NCI-H1105 treated with DMSO at 0.1 percent for 48 hours (cell line): Measurements from ENCODE around the gene MISP3.
"Not testable (repeated sequence)": the region's sequence is repeated elsewhere in the genome, so short reads cannot be mapped to it uniquely, and the experiment has no call there.

Experiments used
- DNase-seq: peaks from one replicate; lab custom pipeline; 2025; lab: John Stamatoyannopoulos, UW

The MISP3 gene

DNA sequence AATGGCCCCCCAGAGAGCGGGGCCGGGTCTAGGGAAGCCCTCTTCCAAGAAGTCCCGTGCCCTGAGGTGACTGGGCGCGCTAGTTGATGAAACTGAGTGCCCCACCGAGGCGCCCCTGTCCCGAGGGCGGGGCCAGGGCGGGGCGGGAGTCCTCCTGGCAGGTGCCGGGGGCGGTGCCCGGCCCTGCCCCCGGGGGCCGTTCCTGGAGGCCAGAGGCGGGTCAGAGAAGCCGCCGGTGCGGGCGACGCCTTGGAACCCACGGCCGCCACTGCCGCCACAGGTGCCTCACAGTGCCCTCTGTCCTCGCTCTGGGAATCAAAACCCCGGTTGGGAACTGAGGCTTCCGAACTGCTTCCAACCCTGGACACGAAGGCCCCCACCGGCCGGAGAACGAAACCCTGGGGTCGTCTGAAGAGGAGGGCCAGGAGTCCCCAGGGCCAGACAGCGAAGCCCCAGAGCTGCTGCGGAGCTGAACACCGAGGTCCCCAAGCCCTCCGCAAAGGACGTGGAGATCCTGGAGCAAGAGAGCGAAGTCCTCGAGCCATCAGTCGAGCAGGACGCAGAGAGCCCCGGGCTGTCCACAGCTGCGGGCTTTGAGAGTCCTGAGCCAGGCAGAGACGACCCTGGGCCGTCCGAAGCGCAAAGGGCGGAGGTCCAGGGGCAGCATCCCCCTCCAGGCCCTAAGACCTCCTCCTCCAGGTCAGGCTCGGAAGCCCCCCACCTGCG is at the start of gene MISP3:
Gene MISP3, plus strand, starts transcription at position 252 of the 726 bp plus-strand sequence. CDS start 524 bp downstream, outside the sequence.
- DNase-seq, result peak; percentile 62

- no peak for DNase-seq
Observed at GRCh38 chr19:14023404-14024235, 49.0 kb upstream of the MISP3 start.

- DNase-seq, result not testable (repeated sequence)
Observed at GRCh38 chr19:14026652-14027192, 45.9 kb upstream of the MISP3 start.

DNA sequence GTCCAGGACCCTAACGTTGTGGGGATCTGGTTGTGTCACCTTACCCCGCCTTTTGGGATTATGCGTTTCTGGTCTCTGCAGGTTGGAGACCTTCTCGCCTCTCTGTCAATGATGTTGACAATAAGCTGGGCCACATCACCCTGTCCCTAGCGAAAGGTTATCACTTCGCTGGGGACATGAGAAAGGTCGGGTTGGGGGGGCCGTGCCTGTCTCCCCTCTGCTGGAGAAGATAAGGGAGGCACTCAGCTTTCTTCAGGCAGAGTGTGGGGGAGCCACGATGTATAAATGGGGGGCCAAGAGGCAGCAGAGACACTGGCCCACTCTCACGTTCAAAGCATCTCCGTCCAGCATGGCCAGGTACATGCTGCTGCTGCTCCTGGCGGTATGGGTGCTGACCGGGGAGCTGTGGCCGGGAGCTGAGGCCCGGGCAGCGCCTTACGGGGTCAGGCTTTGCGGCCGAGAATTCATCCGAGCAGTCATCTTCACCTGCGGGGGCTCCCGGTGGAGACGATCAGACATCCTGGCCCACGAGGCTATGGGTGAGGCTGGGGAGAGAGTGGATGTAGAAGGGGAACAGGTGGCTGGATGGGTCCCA is 44.6 kb upstream of the MISP3 start, which contains the start of gene RLN3:
Gene RLN3, plus strand, starts transcription at position 293 of the 595 bp plus-strand sequence. Its CDS starts 57 bp downstream, at position 350.
- DNase-seq, result no peak

- DNase-seq, result no peak
Observed at GRCh38 chr19:14028901-14029300, 43.7 kb upstream of the MISP3 start.

GRCh38 chr19:14030997-14031718 is 41.4 kb upstream of the MISP3 start:
- DNase-seq, result no peak

DNA sequence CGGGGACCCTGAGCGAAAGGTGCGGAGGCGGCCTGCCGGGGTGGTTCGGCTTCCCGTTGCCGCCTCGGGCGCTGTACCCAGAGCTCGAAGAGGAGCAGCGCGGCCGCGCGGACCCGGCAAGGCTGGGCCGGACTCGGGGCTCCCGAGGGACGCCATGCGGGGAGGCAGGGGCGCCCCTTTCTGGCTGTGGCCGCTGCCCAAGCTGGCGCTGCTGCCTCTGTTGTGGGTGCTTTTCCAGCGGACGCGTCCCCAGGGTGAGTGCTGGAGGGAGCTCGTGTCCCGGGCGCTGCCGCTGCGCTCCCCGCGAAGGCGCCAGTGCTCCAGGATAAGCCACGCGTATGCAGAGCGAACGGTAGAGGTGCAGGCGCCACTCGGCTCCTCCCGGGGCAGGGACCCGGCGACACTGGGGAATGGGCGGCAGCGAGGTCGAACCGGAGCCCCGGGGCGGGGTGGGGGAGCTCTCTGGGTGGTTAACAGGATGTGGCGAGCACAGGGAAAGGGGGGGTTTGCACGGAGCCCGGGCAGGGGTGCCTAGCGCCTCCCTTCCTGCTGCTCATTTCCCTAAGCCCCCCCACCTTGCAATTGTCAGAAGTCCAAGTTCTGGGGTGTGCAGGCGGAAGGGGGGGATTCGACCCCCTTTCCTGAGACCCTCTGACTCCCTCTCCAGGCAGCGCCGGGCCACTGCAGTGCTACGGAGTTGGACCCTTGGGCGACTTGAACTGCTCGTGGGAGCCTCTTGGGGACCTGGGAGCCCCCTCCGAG is 40.7 kb upstream of the MISP3 start, which contains the start of gene IL27RA:
Gene IL27RA, plus strand, starts transcription at position 44 of the 762 bp plus-strand sequence. Its CDS starts 111 bp downstream, at position 155.
- DNase-seq, result peak; percentile 59

GRCh38 chr19:14033946-14034345 is 38.6 kb upstream of the MISP3 start:
- DNase-seq, result no peak

GRCh38 chr19:14035159-14035558 is 37.4 kb upstream of the MISP3 start:
- not testable (repeated sequence) for DNase-seq

DNA sequence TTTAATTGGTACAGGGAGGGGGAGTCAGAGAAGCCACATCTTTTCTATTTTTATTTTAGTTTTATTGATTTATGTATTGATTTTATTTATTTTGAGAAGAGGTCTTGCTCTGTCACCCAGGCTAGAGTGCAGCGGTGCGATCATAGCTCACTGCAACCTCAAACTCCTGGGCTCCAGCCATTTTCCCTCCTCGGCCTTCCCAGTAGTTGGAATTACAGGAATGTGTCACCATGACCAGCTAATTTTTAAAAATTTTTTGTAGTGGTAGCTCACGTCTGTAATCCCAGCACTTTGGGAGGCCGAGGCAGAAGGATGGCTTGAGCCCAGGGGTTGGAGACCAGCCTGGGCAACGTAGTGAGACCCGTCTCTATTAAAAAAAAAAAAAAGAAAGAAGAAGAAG is 36.9 kb upstream of the MISP3 start:
- no peak for DNase-seq

DNA sequence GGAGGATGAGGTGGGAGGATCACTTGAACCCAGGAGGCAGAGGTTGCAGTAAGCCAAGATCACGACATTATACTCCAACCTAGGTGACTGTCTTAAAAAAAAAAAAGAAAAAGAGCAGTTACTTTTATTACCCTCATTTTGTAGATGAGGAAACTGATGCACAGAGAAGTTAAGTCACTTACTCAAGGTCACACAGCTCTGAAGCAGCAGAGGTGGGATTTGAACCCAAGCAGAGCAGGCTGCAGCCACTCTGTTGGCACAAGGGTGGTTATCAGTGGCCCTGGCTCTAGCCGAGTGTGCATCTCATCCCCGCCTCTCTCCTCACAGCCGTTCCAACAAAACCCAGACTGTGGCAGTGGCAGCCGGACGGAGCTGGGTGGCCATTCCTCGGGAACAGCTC is 33.4 kb upstream of the MISP3 start:
- DNase-seq, result no peak

GRCh38 chr19:14042659-14043608 is 29.7 kb upstream of the MISP3 start:
- peak; percentile 45 for DNase-seq

DNA sequence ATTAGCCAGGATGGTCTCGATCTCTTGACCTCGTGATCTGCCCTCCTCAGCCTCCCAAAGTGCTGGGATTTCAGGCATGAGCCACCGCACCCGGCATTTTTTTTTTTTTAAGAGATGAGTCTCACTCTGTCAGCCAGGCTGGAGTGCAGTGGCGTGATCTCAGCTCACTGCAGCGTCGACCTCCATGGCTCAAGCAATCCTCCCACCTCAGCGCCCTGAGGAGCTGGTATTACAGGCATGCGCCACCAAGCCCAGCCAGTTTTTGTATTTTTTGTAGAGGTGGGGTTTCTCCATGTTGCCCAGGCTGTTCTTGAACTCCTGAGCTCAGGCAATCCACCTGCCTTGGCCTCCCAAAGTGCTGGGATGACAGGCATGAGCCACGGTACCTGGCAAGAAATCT is 24.7 kb upstream of the MISP3 start:
- not testable (repeated sequence) for DNase-seq

- no peak for DNase-seq
Observed at GRCh38 chr19:14048443-14049153, 24.0 kb upstream of the MISP3 start.

DNA sequence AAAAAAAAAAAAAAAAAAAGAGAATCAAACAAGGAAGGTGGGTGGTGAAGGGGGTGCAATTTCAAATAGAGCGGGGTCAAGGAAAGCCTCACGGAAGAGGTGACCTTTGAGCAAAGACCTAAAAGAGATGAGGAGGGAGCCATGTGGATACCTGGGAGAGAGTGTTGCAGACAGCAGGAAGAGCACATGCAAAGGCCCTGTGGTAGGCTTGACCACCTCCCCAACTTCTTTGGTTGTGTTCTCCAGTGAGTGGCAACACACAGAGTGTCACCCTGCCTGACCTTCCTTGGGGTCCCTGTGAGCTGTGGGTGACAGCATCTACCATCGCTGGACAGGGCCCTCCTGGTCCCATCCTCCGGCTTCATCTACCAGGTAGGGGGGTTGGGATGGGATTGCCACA is 22.1 kb upstream of the MISP3 start:
- no peak for DNase-seq

GRCh38 chr19:14050961-14051360 is 21.6 kb upstream of the MISP3 start:
- not testable (repeated sequence) for DNase-seq

- DNase-seq, result no peak
Observed at GRCh38 chr19:14051980-14052379, 20.6 kb upstream of the MISP3 start.

DNA sequence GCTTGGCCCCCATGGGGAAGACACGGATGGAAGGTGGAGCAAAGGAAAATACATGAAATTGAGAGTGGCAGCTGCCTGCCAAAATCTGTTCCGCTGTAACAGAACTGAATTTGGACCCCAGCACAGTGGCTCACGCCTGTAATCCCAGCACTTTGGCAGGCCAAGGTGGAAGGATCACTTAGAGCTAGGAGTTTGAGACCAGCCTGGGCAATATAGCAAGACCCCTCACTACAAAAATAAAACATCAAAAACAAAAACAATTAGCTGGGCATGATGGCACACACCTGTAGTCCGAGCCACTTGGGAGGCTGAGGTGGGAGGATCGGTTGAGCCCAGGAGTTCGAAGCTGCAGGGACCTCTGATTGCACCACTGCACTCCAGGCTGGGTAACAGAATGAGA is 20.1 kb upstream of the MISP3 start:
- DNase-seq, result no peak

- no peak for DNase-seq
Observed at GRCh38 chr19:14053032-14053431, 19.6 kb upstream of the MISP3 start.
